Panc1 (cell line): Measurements from ENCODE around the gene MIPOL1.

ENCODE experiments used
- SIN3A ChIP-seq: IDR thresholded peaks from 2 replicates; pipeline ENCODE4 v1.6.1; 2012; ENCODE audit warnings: low read depth, mild to moderate bottlenecking, low read length, moderate library complexity, borderline replicate concordance; ENCODE audit not compliant: insufficient read depth
- TF ChIP-seq, protein P1 (sequence below): fragments of 450-650 bp; IDR thresholded peaks from 2 replicates; pipeline ENCODE4 v1.5.1; 2017; ENCODE audit warnings: mild to moderate bottlenecking

DNA sequence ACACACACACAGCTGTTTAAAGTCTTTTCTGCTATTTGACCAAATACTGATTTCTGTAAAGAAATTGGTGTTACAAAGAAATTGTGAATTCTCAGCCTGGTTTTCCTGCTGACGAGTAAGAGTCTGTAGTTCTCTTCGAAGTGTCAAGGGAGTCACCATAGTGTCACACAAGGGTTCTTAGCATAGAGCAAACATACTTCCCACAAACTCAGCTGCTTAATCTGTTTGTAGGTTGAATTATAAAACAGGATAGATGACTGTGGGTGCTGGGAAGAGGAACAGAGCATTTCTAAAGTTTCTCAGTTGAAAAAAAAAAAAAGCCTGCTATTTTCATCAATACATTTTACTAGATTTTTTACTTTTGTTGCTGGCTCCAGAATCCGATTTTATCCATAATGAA, 314.4 kb downstream of the MIPOL1 start:
- TF ChIP-seq, protein P1, sequence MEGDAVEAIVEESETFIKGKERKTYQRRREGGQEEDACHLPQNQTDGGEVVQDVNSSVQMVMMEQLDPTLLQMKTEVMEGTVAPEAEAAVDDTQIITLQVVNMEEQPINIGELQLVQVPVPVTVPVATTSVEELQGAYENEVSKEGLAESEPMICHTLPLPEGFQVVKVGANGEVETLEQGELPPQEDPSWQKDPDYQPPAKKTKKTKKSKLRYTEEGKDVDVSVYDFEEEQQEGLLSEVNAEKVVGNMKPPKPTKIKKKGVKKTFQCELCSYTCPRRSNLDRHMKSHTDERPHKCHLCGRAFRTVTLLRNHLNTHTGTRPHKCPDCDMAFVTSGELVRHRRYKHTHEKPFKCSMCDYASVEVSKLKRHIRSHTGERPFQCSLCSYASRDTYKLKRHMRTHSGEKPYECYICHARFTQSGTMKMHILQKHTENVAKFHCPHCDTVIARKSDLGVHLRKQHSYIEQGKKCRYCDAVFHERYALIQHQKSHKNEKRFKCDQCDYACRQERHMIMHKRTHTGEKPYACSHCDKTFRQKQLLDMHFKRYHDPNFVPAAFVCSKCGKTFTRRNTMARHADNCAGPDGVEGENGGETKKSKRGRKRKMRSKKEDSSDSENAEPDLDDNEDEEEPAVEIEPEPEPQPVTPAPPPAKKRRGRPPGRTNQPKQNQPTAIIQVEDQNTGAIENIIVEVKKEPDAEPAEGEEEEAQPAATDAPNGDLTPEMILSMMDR: no peak
- no peak for TF ChIP-seq SIN3A
